ENCODE results near the gene PCDH9.

DNA sequence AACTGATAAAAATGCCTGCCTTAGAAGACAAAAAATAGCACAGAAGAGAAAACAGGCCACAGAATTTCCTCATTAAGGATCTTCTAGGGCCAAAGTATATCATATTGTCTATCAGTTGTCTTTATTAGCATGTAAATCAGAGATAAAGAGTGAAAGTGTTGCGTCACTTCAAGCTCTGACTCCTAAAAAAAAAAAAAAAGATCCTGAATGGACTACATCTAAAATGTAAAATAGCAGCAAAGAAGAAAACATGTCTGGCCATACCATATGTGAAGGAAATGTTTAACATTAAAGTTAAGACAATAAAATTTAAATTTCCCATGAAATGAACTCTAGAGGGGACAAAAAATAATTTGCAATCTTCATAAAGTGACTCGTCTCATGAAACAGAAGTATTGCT lies 237.4 kb downstream of the PCDH9 start:
- TF ChIP-seq, protein P1, sequence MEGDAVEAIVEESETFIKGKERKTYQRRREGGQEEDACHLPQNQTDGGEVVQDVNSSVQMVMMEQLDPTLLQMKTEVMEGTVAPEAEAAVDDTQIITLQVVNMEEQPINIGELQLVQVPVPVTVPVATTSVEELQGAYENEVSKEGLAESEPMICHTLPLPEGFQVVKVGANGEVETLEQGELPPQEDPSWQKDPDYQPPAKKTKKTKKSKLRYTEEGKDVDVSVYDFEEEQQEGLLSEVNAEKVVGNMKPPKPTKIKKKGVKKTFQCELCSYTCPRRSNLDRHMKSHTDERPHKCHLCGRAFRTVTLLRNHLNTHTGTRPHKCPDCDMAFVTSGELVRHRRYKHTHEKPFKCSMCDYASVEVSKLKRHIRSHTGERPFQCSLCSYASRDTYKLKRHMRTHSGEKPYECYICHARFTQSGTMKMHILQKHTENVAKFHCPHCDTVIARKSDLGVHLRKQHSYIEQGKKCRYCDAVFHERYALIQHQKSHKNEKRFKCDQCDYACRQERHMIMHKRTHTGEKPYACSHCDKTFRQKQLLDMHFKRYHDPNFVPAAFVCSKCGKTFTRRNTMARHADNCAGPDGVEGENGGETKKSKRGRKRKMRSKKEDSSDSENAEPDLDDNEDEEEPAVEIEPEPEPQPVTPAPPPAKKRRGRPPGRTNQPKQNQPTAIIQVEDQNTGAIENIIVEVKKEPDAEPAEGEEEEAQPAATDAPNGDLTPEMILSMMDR (IDR thresholded peaks at IDR 0.05), result no peak
- TF ChIP-seq CHD2 (IDR thresholded peaks at IDR 0.05; ENCODE audit: low read length, partially characterized antibody) (no peak), POLR2AphosphoS5 (IDR thresholded peaks at IDR 0.05; ENCODE audit: low read depth, low read length) (no peak), SMC3 (IDR thresholded peaks at IDR 0.05; ENCODE audit: low read depth, low read length) (no peak), FOXJ3 (CRISPR knock-in tag; IDR thresholded peaks at IDR 0.05) (no peak), RFX5 (IDR thresholded peaks at IDR 0.05; ENCODE audit: low read length) (no peak)

Measured in SK-N-SH (cell line).